CD4-positive, alpha-beta T cell (primary cell): Measurements from ENCODE around the gene CABP5. TPM values are rescaled to one million over a fixed set of nuclear protein-coding genes. Genes with fewer than 3 reads are reported as not detected.

ENCODE experiments used
- ATAC-seq: fragments of 200-7000 bp; cut with Tn5 transposase; one replicate; pipeline ENCODE4 v1.10.0; 2022; ENCODE audit warnings: mild to moderate bottlenecking; ENCODE audit not compliant: poor library complexity
- CTCF ChIA-PET: fragments of 350-600 bp; sonication (Branson Sonifier 250); formaldehyde crosslinking; loops from one replicate; lab custom pipeline; 2021; ENCODE audit warnings: antibody characterized with exemption, inconsistent platforms; lab: Charles Lee
- POLR2A ChIA-PET: fragments of 350-600 bp; sonication (Branson Sonifier 250); formaldehyde crosslinking; loops from one replicate; lab custom pipeline; 2021; ENCODE audit warnings: antibody characterized with exemption, inconsistent platforms; lab: Charles Lee
- DNase-seq, 14 experiments: peaks; one replicate each; pipeline ENCODE4 v3.0.0-alpha.2; 2013 to 2020; ENCODE audit warnings: mixed read lengths in 2 of 14
- H3K27ac ChIP-seq, 2 donors: one replicate each; pipeline versions ENCODE4 v1.5.1 to v1.7.0; 2013; ENCODE audit warnings: low read length in 2 of 2, low read depth in 1 of 2, mild to moderate bottlenecking in 1 of 2
- H3K27me3 ChIP-seq, 2 experiments: 1 replicate in 1 of 2; 2 replicates in 1 of 2; pipeline versions ENCODE4 v1.6.1 to v1.7.0; 2013; ENCODE audit warnings: low read length in 2 of 2, control low read depth in 1 of 2, mild to moderate bottlenecking in 1 of 2, moderate library complexity in 1 of 2; ENCODE audit not compliant: insufficient read depth in 2 of 2, control insufficient read depth in 1 of 2
- H3K36me3 ChIP-seq: one replicate; pipeline ENCODE4 v1.6.1; 2013; ENCODE audit warnings: low read length, control low read depth; ENCODE audit not compliant: insufficient read depth
- H3K4me1 ChIP-seq: one replicate; pipeline ENCODE4 v1.6.1; 2013; ENCODE audit warnings: low read length, control low read depth; ENCODE audit not compliant: insufficient read depth
- H3K4me3 ChIP-seq: one replicate; pipeline ENCODE4 v1.5.1; 2013; ENCODE audit warnings: mild to moderate bottlenecking, low read length, moderate library complexity
- H3K9me3 ChIP-seq, 2 experiments: 1 replicate in 1 of 2; 2 replicates in 1 of 2; pipeline versions ENCODE4 v1.6.1 to v1.7.0; 2013; ENCODE audit warnings: low read length in 2 of 2, mild to moderate bottlenecking in 2 of 2, control low read depth in 1 of 2, moderate library complexity in 1 of 2; ENCODE audit not compliant: control insufficient read depth in 1 of 2, insufficient read depth in 1 of 2
- H3K27ac Mint-ChIP-seq: one replicate; pipeline ENCODE4 v1.8.0; 2020; ENCODE audit warnings: mixed read lengths
- H3K27me3 Mint-ChIP-seq: one replicate; pipeline ENCODE4 v1.8.0; 2021; ENCODE audit warnings: mixed read lengths
- H3K36me3 Mint-ChIP-seq: one replicate; pipeline ENCODE4 v1.8.0; 2021; ENCODE audit warnings: low read depth, mixed read lengths
- H3K4me1 Mint-ChIP-seq: one replicate; pipeline ENCODE4 v1.8.0; 2021; ENCODE audit warnings: low read depth, mixed read lengths
- H3K4me3 Mint-ChIP-seq: one replicate; pipeline ENCODE4 v1.8.0; 2020; ENCODE audit warnings: mild to moderate bottlenecking, mixed read lengths
- H3K9me3 Mint-ChIP-seq: one replicate; pipeline ENCODE4 v1.8.0; 2020; ENCODE audit warnings: mixed read lengths
- intact Hi-C, 2 experiments: fragments of 100-400 bp; cut with DNase I in 1 of 2; cut with micrococcal nuclease in 1 of 2; formaldehyde crosslinking; loops; one replicate each; pipeline versions ENCODE4 v1.15.1 to v1.9.0; 2023 to 2025; cut with DNase I, micrococcal nuclease
- total RNA-seq, 174 experiments: library from RNA in 2 of 174; stranded (reverse) in 2 of 174; gene quantifications; one replicate each; pipeline ENCODE4 v1.2.3 and lab custom pipeline; 2021 to 2026
- TF ChIP-seq, protein P1 (sequence below): fragments of 200-600 bp; IDR thresholded peaks from one replicate; pipeline ENCODE4 v1.8.0; 2022; ENCODE audit warnings: antibody characterized with exemption, mild to moderate bottlenecking

CABP5 gene
- total RNA-seq, 2 experiments from 2014 or later, result not detected

DNA sequence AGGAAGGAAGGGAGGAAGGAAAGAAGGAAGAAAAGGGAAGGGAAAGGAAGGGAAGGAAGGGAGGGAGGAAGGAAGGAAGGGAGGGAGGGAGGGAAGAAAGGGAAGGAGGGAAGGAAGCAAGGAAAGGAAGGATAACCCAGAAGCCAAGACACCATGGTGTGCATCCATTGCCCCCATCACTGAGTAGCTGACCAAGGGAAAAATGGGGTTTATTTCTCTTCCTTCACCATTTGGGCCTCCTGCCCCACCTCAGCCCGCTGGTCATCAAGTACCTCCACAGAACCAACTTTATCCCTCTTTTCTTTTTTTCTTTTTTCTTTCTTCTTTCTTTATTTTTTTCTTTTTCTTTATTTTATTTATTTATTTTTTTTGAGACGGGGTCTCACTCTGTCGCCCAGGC lies 20.4 kb downstream of the CABP5 start:
- Mint-ChIP-seq H3K9me3 (no peaks in the 10 kb centered on the region), H3K4me1 (no peaks in the 10 kb centered on the region), H3K27ac (no peak overlapping the region), H3K36me3 (no peaks in the 10 kb centered on the region), H3K4me3 (no peak overlapping the region), H3K27me3 (peaks cover 72% of the 10 kb centered on the region)
- no peaks in the 10 kb centered on the region for H3K36me3 ChIP-seq
- POLR2A ChIA-PET, result no interaction called here
- no peaks in the 10 kb centered on the region for H3K4me1 ChIP-seq
- H3K4me3 ChIP-seq, result no peak overlapping the region
- TF ChIP-seq, protein P1, sequence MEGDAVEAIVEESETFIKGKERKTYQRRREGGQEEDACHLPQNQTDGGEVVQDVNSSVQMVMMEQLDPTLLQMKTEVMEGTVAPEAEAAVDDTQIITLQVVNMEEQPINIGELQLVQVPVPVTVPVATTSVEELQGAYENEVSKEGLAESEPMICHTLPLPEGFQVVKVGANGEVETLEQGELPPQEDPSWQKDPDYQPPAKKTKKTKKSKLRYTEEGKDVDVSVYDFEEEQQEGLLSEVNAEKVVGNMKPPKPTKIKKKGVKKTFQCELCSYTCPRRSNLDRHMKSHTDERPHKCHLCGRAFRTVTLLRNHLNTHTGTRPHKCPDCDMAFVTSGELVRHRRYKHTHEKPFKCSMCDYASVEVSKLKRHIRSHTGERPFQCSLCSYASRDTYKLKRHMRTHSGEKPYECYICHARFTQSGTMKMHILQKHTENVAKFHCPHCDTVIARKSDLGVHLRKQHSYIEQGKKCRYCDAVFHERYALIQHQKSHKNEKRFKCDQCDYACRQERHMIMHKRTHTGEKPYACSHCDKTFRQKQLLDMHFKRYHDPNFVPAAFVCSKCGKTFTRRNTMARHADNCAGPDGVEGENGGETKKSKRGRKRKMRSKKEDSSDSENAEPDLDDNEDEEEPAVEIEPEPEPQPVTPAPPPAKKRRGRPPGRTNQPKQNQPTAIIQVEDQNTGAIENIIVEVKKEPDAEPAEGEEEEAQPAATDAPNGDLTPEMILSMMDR, result no peak
- DNase-seq (no peak), ATAC-seq (no peak)
- intact Hi-C loops, result no loop called here
- H3K27me3 ChIP-seq, result peaks cover 15 to 23% of the 10 kb centered on the region in 2 experiments
- H3K27ac ChIP-seq, result no peak overlapping the region
- CTCF ChIA-PET, result no interaction called here
- H3K9me3 ChIP-seq, result no peaks in the 10 kb centered on the region

DNA sequence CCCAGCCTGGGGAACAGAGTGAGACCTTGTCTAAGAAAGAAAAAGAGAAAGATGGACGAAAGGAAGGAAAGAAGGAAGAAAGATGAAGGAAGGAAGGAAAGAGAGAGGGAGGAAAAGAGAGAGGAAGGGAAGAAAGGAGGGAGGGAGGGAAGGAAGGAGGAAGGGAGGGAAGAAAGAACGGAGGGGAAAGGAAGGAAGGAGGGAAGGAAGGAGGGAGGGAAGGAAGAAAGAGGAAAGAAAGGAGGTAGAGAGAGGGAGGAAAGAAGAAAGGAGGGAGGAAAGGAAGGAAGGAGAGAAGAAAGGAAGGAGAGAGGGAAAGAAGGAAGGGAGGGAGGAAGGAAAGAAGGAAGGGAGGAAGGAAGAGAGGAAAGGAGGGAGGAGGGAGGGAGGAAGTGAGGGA lies 20.9 kb downstream of the CABP5 start:
- CTCF ChIA-PET, result no interaction called here
- Histone ChIP-seq H3K4me3 (no peak overlapping the region), H3K9me3 (no peaks in the 10 kb centered on the region), H3K36me3 (no peaks in the 10 kb centered on the region), H3K27me3 (peaks cover 15 to 23% of the 10 kb centered on the region in 2 experiments), H3K27ac (no peak overlapping the region), H3K4me1 (no peaks in the 10 kb centered on the region)
- ATAC-seq (no peak), DNase-seq (no peak)
- Mint-ChIP-seq H3K27me3 (peaks cover 72% of the 10 kb centered on the region), H3K36me3 (no peaks in the 10 kb centered on the region), H3K9me3 (no peaks in the 10 kb centered on the region), H3K4me1 (no peaks in the 10 kb centered on the region), H3K27ac (no peak overlapping the region), H3K4me3 (no peak overlapping the region)
- intact Hi-C loops, result no loop called here
- TF ChIP-seq, protein P1, result no peak
- POLR2A ChIA-PET, result no interaction called here

DNA sequence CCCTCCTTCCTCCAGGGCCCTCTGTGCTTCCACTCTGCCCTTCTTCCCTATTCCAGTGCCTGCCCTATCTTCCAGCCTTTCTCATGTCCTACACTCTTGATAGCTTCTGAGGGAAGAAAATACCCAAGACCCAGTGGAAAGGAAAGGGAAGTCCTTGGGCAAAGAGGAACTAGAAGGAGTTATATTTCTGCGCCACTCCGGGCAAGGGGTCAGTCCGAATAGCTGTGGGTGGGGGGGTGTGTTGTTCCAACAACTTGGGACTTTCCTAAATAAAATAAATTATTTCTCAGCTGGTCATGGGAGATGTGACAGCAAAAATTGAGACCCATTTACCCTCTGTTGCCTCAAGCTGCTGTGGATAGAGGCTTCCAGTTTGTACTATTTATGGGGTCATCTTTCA lies 23.2 kb downstream of the CABP5 start:
- CTCF ChIA-PET, result no interaction called here
- ATAC-seq, result no peak

More for the DNA sequence above, 23.2 kb downstream of the CABP5 start:
- no peaks in the 10 kb centered on the region for H3K36me3 ChIP-seq
- peaks cover 0 to 5% of the 10 kb centered on the region in 2 experiments for H3K9me3 ChIP-seq
- H3K27me3 ChIP-seq, result peaks cover 14% of the 10 kb centered on the region in 2 experiments
- no peak overlapping the region for H3K27ac Mint-ChIP-seq
- H3K4me1 ChIP-seq, result no peaks in the 10 kb centered on the region
- no peaks in the 10 kb centered on the region for H3K4me1 Mint-ChIP-seq
- POLR2A ChIA-PET, result no interaction called here
- intact Hi-C loops, result no loop called here
- H3K4me3 Mint-ChIP-seq, result no peak overlapping the region
- H3K27ac ChIP-seq, result no peak overlapping the region
- DNase-seq, result no peak
- no peaks in the 10 kb centered on the region for H3K9me3 Mint-ChIP-seq
- TF ChIP-seq, protein P1, result no peak
- no peaks in the 10 kb centered on the region for H3K36me3 Mint-ChIP-seq
- peaks cover 73% of the 10 kb centered on the region for H3K27me3 Mint-ChIP-seq
- H3K4me3 ChIP-seq, result no peak overlapping the region
